Left ventricle myocardium inferior (tissue), 1 donor: Measurements from ENCODE around the gene PIP4K2B. TPM values are rescaled to one million over a fixed set of nuclear protein-coding genes. Genes with fewer than 3 reads are reported as not detected.

Experiments
- DNase-seq: peaks from one replicate; pipeline ENCODE4 v3.0.0-alpha.2; 2020
- H3K27ac ChIP-seq: fragments of 200-600 bp; replicated peaks from 2 replicates; pipeline ENCODE4 v1.8.0; 2021
- H3K27me3 ChIP-seq: fragments of 200-600 bp; 2 replicates; pipeline ENCODE4 v1.8.0; 2021; ENCODE audit warnings: low read depth
- H3K36me3 ChIP-seq: fragments of 200-600 bp; 2 replicates; pipeline ENCODE4 v1.8.0; 2021
- H3K4me1 ChIP-seq: fragments of 200-600 bp; 2 replicates; pipeline ENCODE4 v1.8.0; 2021
- H3K4me3 ChIP-seq: fragments of 200-600 bp; 2 replicates; pipeline ENCODE4 v1.8.0; 2021; ENCODE audit warnings: mild to moderate bottlenecking, moderate library complexity
- H3K9me3 ChIP-seq: fragments of 200-600 bp; replicated peaks from 2 replicates; pipeline ENCODE4 v1.8.0; 2021
- CTCF ChIP-seq: fragments of 200-600 bp; IDR thresholded peaks from 2 replicates; pipeline ENCODE4 v1.8.0; 2021; ENCODE audit warnings: antibody characterized with exemption, mild to moderate bottlenecking, borderline replicate concordance
- intact Hi-C: fragments of 100-400 bp; cut with micrococcal nuclease; formaldehyde crosslinking; loops from one replicate; pipeline ENCODE4 v1.11.0; 2022
- total RNA-seq: library from RNA; stranded (reverse); fragmentation: NEBNext Ultra II Directional; extraction: Animal tissue kit (Norgen Biotek cat#: 25700); gene quantifications from one replicate; pipeline ENCODE4 v1.2.1, GENCODE V29; 2021
- donor health status: DM: no; HTN: yes; CAD: no; lungs with severe emphysema.

The PIP4K2B gene
- total RNA-seq, 1 donor from 2014 or later: 42.7 TPM

DNA sequence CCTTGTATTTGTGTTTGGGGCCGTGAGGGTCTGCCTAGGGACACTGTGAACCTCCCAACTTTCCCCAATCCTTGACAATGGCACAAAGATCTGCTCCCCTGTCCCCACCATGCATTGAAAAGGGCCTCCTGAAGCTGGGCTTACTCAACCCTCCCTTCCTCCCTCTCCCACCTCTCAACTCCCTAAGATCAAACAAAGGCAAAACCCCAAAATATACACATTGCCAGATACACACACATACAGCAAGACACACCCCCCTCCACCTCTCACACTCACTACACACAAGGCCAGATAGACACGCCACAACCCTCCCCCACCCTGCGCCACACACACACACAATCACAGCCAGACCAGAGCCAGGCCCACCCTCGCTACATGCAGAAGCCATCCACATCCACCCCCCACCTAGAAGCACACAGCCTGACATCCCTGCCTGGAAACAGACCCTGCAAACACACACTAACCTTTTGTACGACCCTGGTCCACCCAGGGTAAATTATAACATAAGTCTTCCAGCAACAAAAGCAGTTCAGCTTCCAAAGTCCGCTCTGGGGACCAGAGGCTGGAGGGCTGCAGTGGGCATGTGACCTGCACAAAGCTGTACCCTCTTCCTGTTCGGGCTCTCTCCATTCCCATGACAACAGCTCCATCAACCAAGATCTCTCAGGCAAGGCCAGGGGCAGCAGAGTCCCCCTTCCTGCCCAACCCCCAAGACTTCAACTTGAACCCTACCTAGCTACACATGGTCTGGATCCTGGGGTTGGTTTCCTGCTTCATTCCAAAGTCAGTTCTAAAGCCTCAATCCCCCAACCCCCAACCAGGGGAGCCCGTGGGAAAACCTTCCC, 53.1 kb downstream of the PIP4K2B start:
- H3K4me1 ChIP-seq: peaks cover 97% of the 10 kb centered on the region
- H3K36me3 ChIP-seq: no peaks in the 10 kb centered on the region
- no peak for DNase-seq
- no peaks in the 10 kb centered on the region for H3K27me3 ChIP-seq
- no peak for TF ChIP-seq CTCF
- peak overlapping the region; percentile 78 for H3K4me3 ChIP-seq
- H3K27ac ChIP-seq: peak overlapping the region; percentile 96
- H3K9me3 ChIP-seq: no peaks in the 10 kb centered on the region
- intact Hi-C loops: no loop called here

GRCh38 chr17:38745545-38745944, 53.8 kb downstream of the PIP4K2B start:
- peak overlapping the region; percentile 78 for H3K4me3 ChIP-seq
- H3K27ac ChIP-seq: peak overlapping the region; percentile 96
- no peaks in the 10 kb centered on the region for H3K9me3 ChIP-seq
- no peak for DNase-seq
- intact Hi-C loops: no loop called here
- no peaks in the 10 kb centered on the region for H3K27me3 ChIP-seq
- H3K4me1 ChIP-seq: peaks cover 97% of the 10 kb centered on the region
- H3K36me3 ChIP-seq: no peaks in the 10 kb centered on the region
- no peak for TF ChIP-seq CTCF

DNA sequence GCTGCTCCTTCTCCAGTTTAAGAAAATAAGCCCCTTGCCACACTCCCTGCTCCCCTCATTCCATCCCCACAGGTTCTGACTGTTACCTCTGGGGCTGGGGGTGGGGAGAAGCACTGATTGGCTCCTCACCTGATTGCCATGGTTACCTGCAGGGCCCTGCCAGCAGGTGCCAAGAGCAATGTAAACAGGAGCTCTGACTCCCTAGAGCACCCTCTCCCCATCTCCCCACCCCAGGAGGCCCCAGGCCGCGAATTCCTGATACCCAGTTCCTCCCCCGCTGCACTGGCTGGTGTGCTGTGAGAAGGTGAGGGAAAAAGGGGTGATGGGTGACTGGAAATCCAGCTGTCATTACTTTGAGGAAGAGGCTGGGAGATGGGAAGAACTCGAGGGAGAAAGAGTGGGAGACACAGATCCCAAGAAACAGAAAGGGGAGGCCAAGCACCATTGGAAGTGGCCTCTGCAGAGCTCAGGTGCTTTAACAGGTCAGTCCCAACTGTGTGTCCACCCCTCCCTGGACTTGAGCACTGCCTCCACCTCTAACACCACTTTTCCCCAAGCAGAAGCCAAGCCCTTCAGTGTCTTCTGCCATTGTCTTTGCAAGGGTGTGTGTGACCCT, 55.7 kb downstream of the PIP4K2B start:
- DNase-seq: no peak

GRCh38 chr17:38742411-38743308, 56.7 kb downstream of the PIP4K2B start:
- intact Hi-C loops: no loop called here
- Histone ChIP-seq H3K27ac (peak overlapping the region; percentile 87), H3K4me3 (peak overlapping the region; percentile 24), H3K36me3 (peaks cover 24% of the 10 kb centered on the region), H3K9me3 (no peaks in the 10 kb centered on the region), H3K4me1 (peaks cover 77% of the 10 kb centered on the region), H3K27me3 (no peaks in the 10 kb centered on the region)
- no peak for DNase-seq
- TF ChIP-seq CTCF: no peak

More for the DNA sequence above, 55.7 kb downstream of the PIP4K2B start:
- H3K27ac ChIP-seq: peak overlapping the region; percentile 87
- no peaks in the 10 kb centered on the region for H3K27me3 ChIP-seq
- peaks cover 14% of the 10 kb centered on the region for H3K36me3 ChIP-seq
- intact Hi-C loops: no loop called here
- TF ChIP-seq CTCF: no peak
- H3K4me1 ChIP-seq: peaks cover 83% of the 10 kb centered on the region
- no peaks in the 10 kb centered on the region for H3K9me3 ChIP-seq
- H3K4me3 ChIP-seq: no peak overlapping the region

- DNase-seq: peak; percentile 62
- H3K4me3 ChIP-seq: peak overlapping the region; percentile 24
- H3K36me3 ChIP-seq: peaks cover 29% of the 10 kb centered on the region
- peaks cover 70% of the 10 kb centered on the region for H3K4me1 ChIP-seq
- H3K27me3 ChIP-seq: no peaks in the 10 kb centered on the region
- H3K9me3 ChIP-seq: no peaks in the 10 kb centered on the region
- peak overlapping the region; percentile 87 for H3K27ac ChIP-seq
- no peak for TF ChIP-seq CTCF
- intact Hi-C loops: no loop called here
These were observed 57.4 kb downstream of the PIP4K2B start for GRCh38 chr17:38741921-38742410.
